Neural cell (in vitro differentiated cells): ENCODE measurements around the gene FAM184A. TPM values are rescaled to one million over a fixed set of nuclear protein-coding genes. Genes with fewer than 3 reads are reported as not detected.

Experiments used
- H2AFZ ChIP-seq: fragments of 200-600, 300-800 bp; sonication (generic), shearing (Covaris generic); 2 replicates; pipeline ENCODE4 v1.6.0; 2014; ENCODE audit warnings: low read depth, mild to moderate bottlenecking, antibody characterized with exemption, low read length, moderate library complexity
- H3F3A ChIP-seq: fragments of 200-600 bp; shearing (Covaris generic); 2 replicates; pipeline ENCODE4 v1.6.1; 2016; ENCODE audit warnings: mild to moderate bottlenecking, moderate library complexity, mixed read lengths, antibody characterized with exemption, low read length; ENCODE audit not compliant: insufficient read depth, poor library complexity, severe bottlenecking
- H3K27ac ChIP-seq: fragments of 200-600, 300-800 bp; sonication (generic), shearing (Covaris generic); 2 replicates; pipeline ENCODE4 v1.5.1; 2014; ENCODE audit warnings: mild to moderate bottlenecking, low read length, moderate library complexity
- H3K27me3 ChIP-seq: fragments of 300-800, 200-600 bp; sonication (generic), shearing (Covaris generic); 2 replicates; pipeline ENCODE4 v1.6.0; 2014; ENCODE audit warnings: mild to moderate bottlenecking, low read depth, low read length, moderate library complexity; ENCODE audit not compliant: insufficient read depth
- H3K36me3 ChIP-seq: fragments of 300-800, 200-600 bp; sonication (generic), shearing (Covaris generic); 2 replicates; pipeline ENCODE4 v1.5.1; 2014; ENCODE audit warnings: mild to moderate bottlenecking, antibody characterized with exemption, low read length, moderate library complexity; ENCODE audit not compliant: insufficient read depth
- H3K4me2 ChIP-seq: fragments of 300-800, 200-600 bp; sonication (generic), shearing (Covaris generic); 2 replicates; pipeline ENCODE4 v1.6.0; 2014; ENCODE audit warnings: mild to moderate bottlenecking, low read length
- H3K4me3 ChIP-seq: fragments of 300-800, 200-600 bp; sonication (generic), shearing (Covaris generic); 2 replicates; pipeline ENCODE4 v1.5.1; 2014; ENCODE audit warnings: mild to moderate bottlenecking, low read length, moderate library complexity
- H3K79me2 ChIP-seq: fragments of 200-600 bp; shearing (Covaris generic); replicated peaks from 2 replicates; pipeline ENCODE4 v1.6.0; 2014; ENCODE audit warnings: mild to moderate bottlenecking, low read length, moderate library complexity; ENCODE audit not compliant: insufficient read depth
- H3K9ac ChIP-seq: fragments of 300-800, 200-600 bp; sonication (generic), shearing (Covaris generic); 2 replicates; pipeline ENCODE4 v1.6.1; 2016; ENCODE audit warnings: mild to moderate bottlenecking, low read length, mixed read lengths
- H3K9me2 ChIP-seq: fragments of 200-600 bp; shearing (Covaris generic); 2 replicates; pipeline ENCODE4 v1.6.1; 2016; ENCODE audit warnings: mild to moderate bottlenecking, low read length, mixed read lengths; ENCODE audit not compliant: insufficient read depth
- H3K9me3 ChIP-seq: fragments of 200-600, 300-800 bp; sonication (generic), shearing (Covaris generic); 2 replicates; pipeline ENCODE4 v1.6.1; 2016; ENCODE audit warnings: mild to moderate bottlenecking, mixed run types, low read length, moderate library complexity, mixed read lengths
- H4K20me1 ChIP-seq: fragments of 200-600 bp; shearing (Covaris generic); 2 replicates; pipeline ENCODE4 v1.6.1; 2016; ENCODE audit warnings: mild to moderate bottlenecking, mixed run types; ENCODE audit not compliant: insufficient read depth
- CTCF ChIP-seq: fragments of 450-650 bp; IDR thresholded peaks from 2 replicates; pipeline ENCODE4 v1.5.1; 2014; ENCODE audit warnings: antibody characterized with exemption, mild to moderate bottlenecking, moderate library complexity; ENCODE audit not compliant: poor library complexity, severe bottlenecking
- EP300 ChIP-seq: fragments of 450-650 bp; conservative IDR thresholded peaks from 2 replicates; pipeline ENCODE4 v1.6.1; 2014; ENCODE audit warnings: antibody characterized with exemption, mild to moderate bottlenecking, moderate library complexity; ENCODE audit not compliant: poor library complexity, severe bottlenecking
- MXI1 ChIP-seq: fragments of 450-650 bp; conservative IDR thresholded peaks from 2 replicates; pipeline ENCODE4 v1.6.1; 2014; ENCODE audit warnings: antibody characterized with exemption, mild to moderate bottlenecking; ENCODE audit not compliant: poor library complexity, severe bottlenecking
- POLR2AphosphoS5 ChIP-seq: IDR thresholded peaks from 2 replicates; pipeline ENCODE4 v1.6.1; 2012
- RAD21 ChIP-seq: fragments of 450-650 bp; conservative IDR thresholded peaks from 2 replicates; pipeline ENCODE4 v1.6.1; 2014; ENCODE audit warnings: antibody characterized with exemption, mild to moderate bottlenecking, moderate library complexity
- REST ChIP-seq: IDR thresholded peaks from 2 replicates; pipeline ENCODE4 v1.6.1; 2012; ENCODE audit warnings: borderline replicate concordance
- SMC3 ChIP-seq: fragments of 450-650 bp; conservative IDR thresholded peaks from 2 replicates; pipeline ENCODE4 v1.6.1; 2014; ENCODE audit warnings: antibody characterized with exemption, mild to moderate bottlenecking, moderate library complexity; ENCODE audit not compliant: poor library complexity
- TAF1 ChIP-seq: IDR thresholded peaks from 2 replicates; pipeline ENCODE4 v1.6.1; 2012; ENCODE audit warnings: low read depth
- polyA plus RNA-seq: library from polyadenylated mRNA; depleted of rRNA; stranded (reverse); fragments of >200 nt; gene quantifications from 2 replicates; pipeline ENCODE4 v1.2.3, GENCODE V29; 2014

The FAM184A gene
- polyA plus RNA-seq, 1 donor from 2014 or later = 47.5 TPM

GRCh38 chr6:118965843-118966370, 112.6 kb downstream of the FAM184A start:
- H3K4me2 ChIP-seq = no peak overlapping the region
- no peak overlapping the region for H3K9ac ChIP-seq
- H3K9me2 ChIP-seq = no peaks in the 10 kb centered on the region
- H4K20me1 ChIP-seq = no peaks in the 10 kb centered on the region
- no peak overlapping the region for H3K27ac ChIP-seq
- no peaks in the 10 kb centered on the region for H3K36me3 ChIP-seq
- no peaks in the 10 kb centered on the region for H3K79me2 ChIP-seq
- no peak overlapping the region for H3K4me3 ChIP-seq
- TF ChIP-seq CTCF = no peak
- no peak for TF ChIP-seq MXI1
- TF ChIP-seq TAF1 = no peak
- no peak for TF ChIP-seq EP300
- TF ChIP-seq RAD21 = no peak
- no peak for TF ChIP-seq REST
- no peak for TF ChIP-seq POLR2AphosphoS5
- H3F3A ChIP-seq = no peaks in the 10 kb centered on the region
- no peaks in the 10 kb centered on the region for H3K27me3 ChIP-seq
- H2AFZ ChIP-seq = no peak overlapping the region
- H3K9me3 ChIP-seq = no peaks in the 10 kb centered on the region

- no peaks in the 10 kb centered on the region for H3F3A ChIP-seq
- no peak overlapping the region for H3K9ac ChIP-seq
- H3K4me3 ChIP-seq = no peak overlapping the region
- H3K27me3 ChIP-seq = no peaks in the 10 kb centered on the region
- no peaks in the 10 kb centered on the region for H3K9me2 ChIP-seq
- H3K4me2 ChIP-seq = no peak overlapping the region
- H3K36me3 ChIP-seq = no peaks in the 10 kb centered on the region
- H3K9me3 ChIP-seq = no peaks in the 10 kb centered on the region
- H4K20me1 ChIP-seq = no peaks in the 10 kb centered on the region
- H3K79me2 ChIP-seq = no peaks in the 10 kb centered on the region
- H2AFZ ChIP-seq = no peak overlapping the region
- H3K27ac ChIP-seq = no peak overlapping the region
- TF ChIP-seq TAF1 (no peak), SMC3 (no peak), EP300 (no peak), CTCF (no peak), RAD21 (no peak), REST (no peak), MXI1 (no peak)
Observed at GRCh38 chr6:118965371-118965770, 113.1 kb downstream of the FAM184A start.
